ENCODE measurements around the gene STYK1. TPM values are rescaled to one million over a fixed set of nuclear protein-coding genes. Genes with fewer than 3 reads are reported as not detected.

The STYK1 gene
- polyA plus RNA-seq, 3 donors = not detected

DNA sequence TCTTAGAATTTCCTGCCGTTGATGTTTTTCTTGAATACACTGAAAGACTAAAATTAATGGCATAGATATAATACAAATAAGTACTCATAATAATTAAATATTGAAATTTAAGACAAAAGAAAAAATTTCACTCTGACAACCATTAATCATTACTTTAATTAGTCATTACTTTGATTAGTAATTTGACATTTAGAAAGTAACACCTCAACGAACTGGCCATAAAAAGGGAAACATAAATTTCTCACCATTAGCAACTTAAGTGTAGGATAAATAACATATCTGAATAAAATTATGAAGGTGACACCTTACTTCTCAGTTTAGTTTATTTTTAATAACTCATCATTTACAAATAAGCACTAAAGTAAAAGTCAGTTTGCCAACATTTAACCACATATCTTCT lies 78.0 kb downstream of the STYK1 start:
- no peaks in the 10 kb centered on the region for H3K4me1 ChIP-seq (ENCODE audit: control insufficient read depth in 1 of 2, insufficient read depth in 2 of 2, low read length in 2 of 2)
- intact Hi-C loops (cut with micrococcal nuclease) = no loop called here
- no peaks in the 10 kb centered on the region for H3K79me2 ChIP-seq (ENCODE audit: insufficient read depth, low read length)
- no peaks in the 10 kb centered on the region for H3K27me3 ChIP-seq (ENCODE audit: control insufficient read depth in 2 of 2, insufficient read depth in 2 of 2, low read length in 2 of 2)
- Mint-ChIP-seq H3K27me3 (ENCODE audit: low read depth in 3 of 3) (no peaks in the 10 kb centered on the region), H3K4me1 (no peaks in the 10 kb centered on the region), H3K9me3 (no peaks in the 10 kb centered on the region), H3K4me3 (no peak overlapping the region), H3K27ac (no peak overlapping the region), H3K36me3 (peaks cover 26 to 36% of the 10 kb centered on the region in 2 donors)
- no peak overlapping the region for H2AFZ ChIP-seq (ENCODE audit: insufficient read depth, low read depth, low read length, poor library complexity, severe bottlenecking)
- H3K9ac ChIP-seq (ENCODE audit: insufficient read depth, low read length, poor library complexity, severe bottlenecking) = no peak overlapping the region
- no peak for DNase-seq
- TF ChIP-seq, protein P1, sequence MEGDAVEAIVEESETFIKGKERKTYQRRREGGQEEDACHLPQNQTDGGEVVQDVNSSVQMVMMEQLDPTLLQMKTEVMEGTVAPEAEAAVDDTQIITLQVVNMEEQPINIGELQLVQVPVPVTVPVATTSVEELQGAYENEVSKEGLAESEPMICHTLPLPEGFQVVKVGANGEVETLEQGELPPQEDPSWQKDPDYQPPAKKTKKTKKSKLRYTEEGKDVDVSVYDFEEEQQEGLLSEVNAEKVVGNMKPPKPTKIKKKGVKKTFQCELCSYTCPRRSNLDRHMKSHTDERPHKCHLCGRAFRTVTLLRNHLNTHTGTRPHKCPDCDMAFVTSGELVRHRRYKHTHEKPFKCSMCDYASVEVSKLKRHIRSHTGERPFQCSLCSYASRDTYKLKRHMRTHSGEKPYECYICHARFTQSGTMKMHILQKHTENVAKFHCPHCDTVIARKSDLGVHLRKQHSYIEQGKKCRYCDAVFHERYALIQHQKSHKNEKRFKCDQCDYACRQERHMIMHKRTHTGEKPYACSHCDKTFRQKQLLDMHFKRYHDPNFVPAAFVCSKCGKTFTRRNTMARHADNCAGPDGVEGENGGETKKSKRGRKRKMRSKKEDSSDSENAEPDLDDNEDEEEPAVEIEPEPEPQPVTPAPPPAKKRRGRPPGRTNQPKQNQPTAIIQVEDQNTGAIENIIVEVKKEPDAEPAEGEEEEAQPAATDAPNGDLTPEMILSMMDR (IDR thresholded peaks at IDR 0.05) = no peak
- no CpG with 5 or more reads among the region's 2 CpGs for whole genome bisulfite sequencing (ENCODE audit: insufficient coverage)
- H3K4me3 ChIP-seq (replicated peaks in 1 of 3; ENCODE audit: low read depth in 2 of 3, low read length in 3 of 3) = no peak overlapping the region
- no peaks in the 10 kb centered on the region for H4K20me1 ChIP-seq (ENCODE audit: insufficient read depth, low read length)
- H3K4me2 ChIP-seq (replicated peaks; ENCODE audit: extremely low read depth, low read length, poor library complexity, severe bottlenecking) = no peak overlapping the region
- H3K9me3 ChIP-seq (replicated peaks in 1 of 2; ENCODE audit: control insufficient read depth in 1 of 2, insufficient read depth in 1 of 2, low read length in 2 of 2) = no peaks in the 10 kb centered on the region
- no peak overlapping the region for H3K27ac ChIP-seq (ENCODE audit: low read depth in 1 of 2, low read length in 2 of 2)
- peaks cover 0 to 4% of the 10 kb centered on the region in 2 donors for H3K36me3 ChIP-seq (replicated peaks in 1 of 2; ENCODE audit: control insufficient read depth in 1 of 2, insufficient read depth in 2 of 2, low read length in 2 of 2)

DNA sequence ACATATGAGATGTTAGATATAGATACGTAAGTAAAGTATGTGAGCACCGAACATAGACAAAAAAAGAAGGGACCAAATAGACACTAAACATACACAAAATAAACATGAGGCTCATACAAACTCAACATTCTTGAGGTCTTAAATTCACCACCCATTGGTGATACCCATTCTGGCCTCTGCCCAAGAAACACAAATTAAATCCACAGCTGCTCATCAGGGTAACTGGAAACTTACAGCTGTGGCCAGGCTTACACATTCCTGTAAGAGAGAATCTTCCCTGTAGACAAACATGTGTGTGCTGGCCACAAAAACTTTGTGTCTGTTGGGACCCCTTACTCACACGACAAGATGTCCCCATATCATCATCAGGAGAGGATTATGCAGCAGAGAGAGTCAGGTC lies 82.9 kb downstream of the STYK1 start:
- DNase-seq = no peak
- no peaks in the 10 kb centered on the region for H3K9me3 ChIP-seq (replicated peaks in 1 of 2; ENCODE audit: control insufficient read depth in 1 of 2, insufficient read depth in 1 of 2, low read length in 2 of 2)
- peaks cover 28 to 38% of the 10 kb centered on the region in 2 donors for H3K36me3 Mint-ChIP-seq
- no peaks in the 10 kb centered on the region for H3K27me3 Mint-ChIP-seq (ENCODE audit: low read depth in 3 of 3)
- TF ChIP-seq, protein P1 (IDR thresholded peaks at IDR 0.05) = no peak
- H3K4me1 Mint-ChIP-seq = no peaks in the 10 kb centered on the region
- no peaks in the 10 kb centered on the region for H3K4me1 ChIP-seq (ENCODE audit: control insufficient read depth in 1 of 2, insufficient read depth in 2 of 2, low read length in 2 of 2)
- H3K36me3 ChIP-seq (replicated peaks in 1 of 2; ENCODE audit: control insufficient read depth in 1 of 2, insufficient read depth in 2 of 2, low read length in 2 of 2) = no peaks in the 10 kb centered on the region
- no peak overlapping the region for H3K4me3 Mint-ChIP-seq
- no peaks in the 10 kb centered on the region for H3K79me2 ChIP-seq (ENCODE audit: insufficient read depth, low read length)
- no peaks in the 10 kb centered on the region for H3K9me3 Mint-ChIP-seq
- no peak overlapping the region for H3K4me3 ChIP-seq (replicated peaks in 1 of 3; ENCODE audit: low read depth in 2 of 3, low read length in 3 of 3)
- peak overlapping the region in 1 of 7 donors; percentile 12 for H3K27ac Mint-ChIP-seq
- H3K27me3 ChIP-seq (ENCODE audit: control insufficient read depth in 2 of 2, insufficient read depth in 2 of 2, low read length in 2 of 2) = no peaks in the 10 kb centered on the region
- H3K4me2 ChIP-seq (replicated peaks; ENCODE audit: extremely low read depth, low read length, poor library complexity, severe bottlenecking) = no peak overlapping the region
- H2AFZ ChIP-seq (ENCODE audit: insufficient read depth, low read depth, low read length, poor library complexity, severe bottlenecking) = no peak overlapping the region
- H3K27ac ChIP-seq (ENCODE audit: low read depth in 1 of 2, low read length in 2 of 2) = no peak overlapping the region
- H4K20me1 ChIP-seq (ENCODE audit: insufficient read depth, low read length) = no peaks in the 10 kb centered on the region
- H3K9ac ChIP-seq (ENCODE audit: insufficient read depth, low read length, poor library complexity, severe bottlenecking) = no peak overlapping the region
- WGBS (ENCODE audit: insufficient coverage) = 100% methylated on average over 1 of the region's 3 CpGs
- intact Hi-C loops (cut with micrococcal nuclease) = no loop called here

Data from CD14-positive monocyte (primary cell).